Breast epithelium (tissue), 4 donors: ENCODE results near the gene HOOK1. TPM values are rescaled to one million over a fixed set of nuclear protein-coding genes. Genes with fewer than 3 reads are reported as not detected.

Experiments
- DNase-seq, 2 donors: peaks; one replicate each; pipeline ENCODE4 v3.0.0-alpha.2; 2019; ENCODE audit warnings: low spot score in 2 of 2
- H3K27ac ChIP-seq, 2 donors: fragments of 200-600 bp; sonication (generic) in 1 of 2; one replicate each; pipeline ENCODE4 v1.5.1; 2016 to 2019; ENCODE audit warnings: mild to moderate bottlenecking in 1 of 2
- H3K27me3 ChIP-seq, 2 donors: fragments of 200-600 bp; sonication (generic) in 1 of 2; one replicate each; pipeline versions ENCODE4 v1.5.1 to v1.6.0; 2017 to 2019; ENCODE audit warnings: control low read depth in 1 of 2, mild to moderate bottlenecking in 1 of 2
- H3K36me3 ChIP-seq: fragments of 200-600 bp; one replicate; pipeline ENCODE4 v1.5.1; 2019
- H3K4me1 ChIP-seq, 2 donors: fragments of 200-600 bp; sonication (generic); one replicate each; pipeline ENCODE4 v1.5.1; 2016 to 2019; ENCODE audit warnings: control low read depth in 1 of 2
- H3K4me3 ChIP-seq, 3 donors: fragments of 200-600 bp; sonication (generic); 1 replicate in 2 of 3; 2 replicates in 1 of 3; pipeline ENCODE4 v1.5.1; 2016 to 2019; ENCODE audit warnings: mild to moderate bottlenecking in 3 of 3, moderate library complexity in 2 of 3
- H3K9me3 ChIP-seq, 2 donors: fragments of 200-600 bp; sonication (generic) in 1 of 2; one replicate each; pipeline ENCODE4 v1.5.1; 2016 to 2019; ENCODE audit warnings: control low read depth in 1 of 2
- CTCF ChIP-seq, 3 donors: fragments of 450-650 bp; IDR thresholded peaks; one replicate each; pipeline ENCODE4 v1.5.1; 2016 to 2017; ENCODE audit warnings: antibody characterized with exemption in 3 of 3, mild to moderate bottlenecking in 3 of 3, moderate library complexity in 3 of 3
- POLR2A ChIP-seq: fragments of 450-650 bp; IDR thresholded peaks from one replicate; pipeline ENCODE4 v1.6.1; 2016; ENCODE audit warnings: antibody characterized with exemption, mild to moderate bottlenecking, moderate library complexity
- POLR2AphosphoS5 ChIP-seq, 3 donors: sonication (generic); formaldehyde crosslinking; IDR thresholded peaks; one replicate each; pipeline ENCODE4 v1.6.1; 2017; ENCODE audit warnings: antibody characterized with exemption in 3 of 3
- intact Hi-C: fragments of 100-400 bp; cut with DNase I; formaldehyde crosslinking; loops from one replicate; pipeline ENCODE4 v1.15.1; 2023; ENCODE audit warnings: low total_unique reads
- total RNA-seq, 3 donors: library from RNA; depleted of rRNA; stranded (reverse); fragments of >200 nt; gene quantifications; one replicate each; pipeline ENCODE4 v1.1.0, GENCODE V29; 2016

The HOOK1 gene
- total RNA-seq, 3 donors from 2014 or later: 0.16 to 33.7 (median 12.5) TPM

GRCh38 chr1:59776960-59777852 is 37.5 kb upstream of the HOOK1 start:
- Histone ChIP-seq H3K4me1 (no peaks in the 10 kb centered on the region), H3K9me3 (no peaks in the 10 kb centered on the region), H3K4me3 (no peak overlapping the region), H3K36me3 (no peaks in the 10 kb centered on the region), H3K27me3 (no peaks in the 10 kb centered on the region), H3K27ac (no peak overlapping the region)
- TF ChIP-seq CTCF (IDR thresholded peaks at IDR 0.05): no peak
- DNase-seq: no peak
- intact Hi-C loops: no loop called here

GRCh38 chr1:59779949-59780348 is 34.8 kb upstream of the HOOK1 start:
- Histone ChIP-seq H3K4me1 (no peaks in the 10 kb centered on the region), H3K36me3 (no peaks in the 10 kb centered on the region), H3K27me3 (no peaks in the 10 kb centered on the region), H3K4me3 (no peak overlapping the region), H3K27ac (no peak overlapping the region), H3K9me3 (no peaks in the 10 kb centered on the region)
- no peak for DNase-seq
- intact Hi-C loops: no loop called here
- no peak for TF ChIP-seq POLR2AphosphoS5 (IDR thresholded peaks at IDR 0.05)
- no peak for TF ChIP-seq POLR2A
- no peak for TF ChIP-seq CTCF (IDR thresholded peaks at IDR 0.05)

GRCh38 chr1:59788825-59789224 is 25.9 kb upstream of the HOOK1 start:
- H3K9me3 ChIP-seq: no peaks in the 10 kb centered on the region
- no peak for DNase-seq
- TF ChIP-seq POLR2A: no peak
- TF ChIP-seq POLR2AphosphoS5 (IDR thresholded peaks at IDR 0.05): no peak
- TF ChIP-seq CTCF (IDR thresholded peaks at IDR 0.05): no peak

GRCh38 chr1:59798600-59798999 is 16.1 kb upstream of the HOOK1 start:
- DNase-seq: no peak
- Histone ChIP-seq H3K27ac (no peak overlapping the region), H3K4me3 (no peak overlapping the region), H3K36me3 (no peaks in the 10 kb centered on the region), H3K9me3 (peaks cover 0 to 6% of the 10 kb centered on the region in 2 donors), H3K27me3 (no peaks in the 10 kb centered on the region), H3K4me1 (no peaks in the 10 kb centered on the region)
- no peak for TF ChIP-seq POLR2A
- TF ChIP-seq CTCF (IDR thresholded peaks at IDR 0.05): no peak
- TF ChIP-seq POLR2AphosphoS5 (IDR thresholded peaks at IDR 0.05): no peak
- intact Hi-C loops: no loop called here

More at GRCh38 chr1:59788825-59789224, 25.9 kb upstream of the HOOK1 start:
- Histone ChIP-seq H3K4me1 (no peaks in the 10 kb centered on the region), H3K27me3 (no peaks in the 10 kb centered on the region), H3K27ac (no peak overlapping the region), H3K4me3 (no peak overlapping the region), H3K36me3 (no peaks in the 10 kb centered on the region)
- intact Hi-C loops: no loop called here

GRCh38 chr1:59803458-59804038 is 11.2 kb upstream of the HOOK1 start:
- Histone ChIP-seq H3K36me3 (no peaks in the 10 kb centered on the region), H3K4me3 (no peak overlapping the region), H3K9me3 (no peaks in the 10 kb centered on the region), H3K27me3 (no peaks in the 10 kb centered on the region), H3K27ac (peak overlapping the region in 1 of 2 donors; percentile 2), H3K4me1 (no peaks in the 10 kb centered on the region)
- TF ChIP-seq CTCF (IDR thresholded peaks at IDR 0.05) (no peak), POLR2A (no peak), POLR2AphosphoS5 (IDR thresholded peaks at IDR 0.05) (no peak)
- DNase-seq: no peak
- intact Hi-C loops: no loop called here
